Measurements from ENCODE around the gene PSMB1.
"Not testable (repeated sequence)": the region's sequence is repeated elsewhere in the genome, so short reads cannot be mapped to it uniquely, and the experiment has no call there.

The PSMB1 gene

DNA sequence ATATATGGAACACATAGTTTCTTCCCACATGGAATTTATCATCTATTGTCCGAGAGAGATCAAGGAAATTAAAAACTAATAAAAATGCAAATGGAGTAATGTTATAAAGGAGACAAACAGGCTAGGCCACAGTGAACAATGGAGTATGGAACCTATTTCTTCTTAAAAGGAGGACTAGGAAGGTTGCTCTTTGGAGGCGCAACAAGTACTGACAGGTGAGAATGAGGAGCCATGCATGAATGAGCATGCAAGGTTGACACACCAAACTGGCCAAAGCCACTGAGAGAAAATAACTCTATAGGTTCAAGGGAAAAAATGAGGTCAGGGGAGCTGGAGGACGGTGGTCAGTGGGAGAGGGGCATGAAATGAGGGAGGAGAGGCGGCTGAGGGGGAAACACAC lies 40.9 kb downstream of the PSMB1 start:
- TF ChIP-seq, protein P1, sequence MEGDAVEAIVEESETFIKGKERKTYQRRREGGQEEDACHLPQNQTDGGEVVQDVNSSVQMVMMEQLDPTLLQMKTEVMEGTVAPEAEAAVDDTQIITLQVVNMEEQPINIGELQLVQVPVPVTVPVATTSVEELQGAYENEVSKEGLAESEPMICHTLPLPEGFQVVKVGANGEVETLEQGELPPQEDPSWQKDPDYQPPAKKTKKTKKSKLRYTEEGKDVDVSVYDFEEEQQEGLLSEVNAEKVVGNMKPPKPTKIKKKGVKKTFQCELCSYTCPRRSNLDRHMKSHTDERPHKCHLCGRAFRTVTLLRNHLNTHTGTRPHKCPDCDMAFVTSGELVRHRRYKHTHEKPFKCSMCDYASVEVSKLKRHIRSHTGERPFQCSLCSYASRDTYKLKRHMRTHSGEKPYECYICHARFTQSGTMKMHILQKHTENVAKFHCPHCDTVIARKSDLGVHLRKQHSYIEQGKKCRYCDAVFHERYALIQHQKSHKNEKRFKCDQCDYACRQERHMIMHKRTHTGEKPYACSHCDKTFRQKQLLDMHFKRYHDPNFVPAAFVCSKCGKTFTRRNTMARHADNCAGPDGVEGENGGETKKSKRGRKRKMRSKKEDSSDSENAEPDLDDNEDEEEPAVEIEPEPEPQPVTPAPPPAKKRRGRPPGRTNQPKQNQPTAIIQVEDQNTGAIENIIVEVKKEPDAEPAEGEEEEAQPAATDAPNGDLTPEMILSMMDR (IDR thresholded peaks at IDR 0.05; ENCODE audit: low read depth, low read length, missing control alignments), result no peak
- DNase-seq (ENCODE audit: low read depth), result no peak
- no peak overlapping the region for H3K4me3 ChIP-seq (ENCODE audit: low read depth, low read length)
- in situ Hi-C loops (cut with HindIII; ENCODE audit: low sequenced_read_pairs), result no loop called here

DNA sequence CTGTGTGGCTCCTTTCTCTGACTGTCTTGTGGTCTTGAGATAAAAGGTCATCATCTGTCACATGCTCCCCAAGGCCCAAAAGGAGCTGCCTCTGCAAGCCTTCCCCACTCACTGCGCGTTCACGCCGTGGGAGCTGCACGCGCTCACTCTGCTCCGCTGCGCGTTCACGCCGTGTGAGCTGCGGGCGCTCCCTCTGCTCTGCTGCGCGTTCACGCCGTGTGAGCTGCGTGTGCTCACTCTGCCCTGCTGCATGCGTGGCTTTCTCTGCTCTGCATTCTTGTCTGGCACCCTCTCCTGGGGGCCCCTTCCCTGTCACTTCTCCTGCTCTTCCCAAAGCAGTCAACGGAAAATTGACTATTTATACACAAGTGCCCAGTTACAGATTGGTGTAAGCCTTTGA lies 42.5 kb downstream of the PSMB1 start:
- in situ Hi-C loops (cut with HindIII; ENCODE audit: low sequenced_read_pairs), result no loop called here
- DNase-seq (ENCODE audit: low read depth), result no peak
- no peak overlapping the region for H3K4me3 ChIP-seq (ENCODE audit: low read depth, low read length)
- TF ChIP-seq, protein P1 (IDR thresholded peaks at IDR 0.05; ENCODE audit: low read depth, low read length, missing control alignments), result no peak

DNA sequence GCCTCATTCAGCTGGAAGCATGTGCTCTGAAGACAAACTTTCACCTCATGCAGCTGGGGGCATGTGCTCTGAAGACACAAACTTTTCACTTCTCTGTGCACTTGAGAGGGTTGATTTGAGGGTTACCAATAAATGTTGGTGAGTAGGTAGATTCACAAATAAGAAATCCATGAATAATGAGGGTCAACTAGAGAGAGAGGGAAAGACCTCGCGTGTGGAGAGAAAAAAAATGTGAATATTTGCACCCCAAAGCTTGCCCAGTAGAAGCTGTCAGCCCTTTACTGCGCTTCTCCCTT lies 43.4 kb downstream of the PSMB1 start:
- TF ChIP-seq, protein P1 (IDR thresholded peaks at IDR 0.05; ENCODE audit: low read depth, low read length, missing control alignments), result no peak
- in situ Hi-C loops (cut with HindIII; ENCODE audit: low sequenced_read_pairs), result loop anchor here (10.0 kb wide), 1 partner anchor 675 kb away; no protein-coding TSS in a partner anchor
- no peak for DNase-seq (ENCODE audit: low read depth)
- H3K4me3 ChIP-seq (ENCODE audit: low read depth, low read length), result no peak overlapping the region

DNA sequence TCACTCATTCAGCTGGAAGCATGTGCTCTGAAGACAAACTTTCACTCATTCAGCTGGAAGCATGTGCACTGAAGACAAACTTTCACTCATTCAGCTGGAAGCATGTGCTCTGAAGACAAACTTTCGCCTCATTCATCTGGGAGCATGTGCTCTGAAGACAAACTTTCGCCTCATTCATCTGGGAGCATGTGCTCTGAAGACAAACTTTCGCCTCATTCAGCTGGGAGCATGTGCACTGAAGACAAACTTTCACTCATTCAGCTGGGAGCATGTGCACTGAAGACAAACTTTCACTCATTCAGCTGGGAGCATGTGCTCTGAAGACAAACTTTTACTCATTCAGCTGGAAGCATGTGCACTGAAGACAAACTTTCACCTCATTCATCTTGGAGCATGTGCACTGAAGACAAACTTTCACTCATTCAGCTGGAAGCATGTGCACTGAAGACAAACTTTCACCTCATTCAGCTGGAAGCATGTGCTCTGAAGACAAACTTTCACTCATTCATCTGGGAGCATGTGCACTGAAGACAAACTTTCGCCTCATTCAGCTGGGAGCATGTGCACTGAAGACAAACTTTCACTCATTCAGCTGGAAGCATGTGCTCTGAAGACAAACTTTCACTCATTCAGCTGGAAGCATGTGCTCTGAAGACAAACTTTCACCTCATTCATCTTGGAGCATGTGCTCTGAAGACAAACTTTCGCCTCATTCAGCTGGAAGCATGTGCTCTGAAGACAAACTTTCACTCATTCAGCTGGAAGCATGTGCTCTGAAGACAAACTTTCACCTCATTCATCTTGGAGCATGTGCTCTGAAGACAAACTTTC lies 44.0 kb downstream of the PSMB1 start:
- H3K4me3 ChIP-seq (ENCODE audit: low read depth, low read length); DNase-seq (ENCODE audit: low read depth): not testable (repeated sequence)

DNA sequence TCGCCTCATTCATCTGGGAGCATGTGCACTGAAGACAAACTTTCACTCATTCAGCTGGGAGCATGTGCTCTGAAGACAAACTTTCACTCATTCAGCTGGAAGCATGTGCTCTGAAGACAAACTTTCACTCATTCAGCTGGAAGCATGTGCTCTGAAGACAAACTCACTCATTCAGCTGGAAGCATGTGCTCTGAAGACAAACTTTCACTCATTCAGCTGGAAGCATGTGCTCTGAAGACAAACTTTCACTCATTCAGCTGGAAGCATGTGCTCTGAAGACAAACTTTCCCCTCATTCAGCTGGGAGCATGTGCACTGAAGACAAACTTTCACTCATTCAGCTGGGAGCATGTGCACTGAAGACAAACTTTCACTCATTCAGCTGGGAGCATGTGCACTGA lies 44.8 kb downstream of the PSMB1 start:
- not testable (repeated sequence) for DNase-seq (ENCODE audit: low read depth); H3K4me3 ChIP-seq (ENCODE audit: low read depth, low read length)
- in situ Hi-C loops (cut with HindIII; ENCODE audit: low sequenced_read_pairs), result loop anchor here (10.0 kb wide), 1 partner anchor 673 kb away; no protein-coding TSS in a partner anchor

More for the DNA sequence above, 44.0 kb downstream of the PSMB1 start:
- in situ Hi-C loops (cut with HindIII; ENCODE audit: low sequenced_read_pairs), result loop anchor here (10.0 kb wide), 1 partner anchor 674 kb away; no protein-coding TSS in a partner anchor

DNA sequence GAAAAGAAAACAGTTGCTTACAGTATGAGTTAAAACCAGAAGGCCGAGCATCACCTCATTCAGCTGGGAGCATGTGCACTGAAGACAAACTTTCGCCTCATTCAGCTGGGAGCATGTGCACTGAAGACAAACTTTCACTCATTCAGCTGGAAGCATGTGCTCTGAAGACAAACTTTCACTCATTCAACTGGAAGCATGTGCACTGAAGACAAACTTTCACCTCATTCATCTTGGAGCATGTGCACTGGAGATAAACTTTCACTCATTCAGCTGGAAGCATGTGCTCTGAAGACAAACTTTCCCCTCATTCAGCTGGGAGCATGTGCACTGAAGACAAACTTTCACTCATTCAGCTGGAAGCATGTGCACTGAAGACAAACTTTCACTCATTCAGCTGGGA lies 45.4 kb downstream of the PSMB1 start:
- not testable (repeated sequence) for DNase-seq (ENCODE audit: low read depth)
- in situ Hi-C loops (cut with HindIII; ENCODE audit: low sequenced_read_pairs), result loop anchor here (10.0 kb wide), 1 partner anchor 673 kb away; no protein-coding TSS in a partner anchor

DNA sequence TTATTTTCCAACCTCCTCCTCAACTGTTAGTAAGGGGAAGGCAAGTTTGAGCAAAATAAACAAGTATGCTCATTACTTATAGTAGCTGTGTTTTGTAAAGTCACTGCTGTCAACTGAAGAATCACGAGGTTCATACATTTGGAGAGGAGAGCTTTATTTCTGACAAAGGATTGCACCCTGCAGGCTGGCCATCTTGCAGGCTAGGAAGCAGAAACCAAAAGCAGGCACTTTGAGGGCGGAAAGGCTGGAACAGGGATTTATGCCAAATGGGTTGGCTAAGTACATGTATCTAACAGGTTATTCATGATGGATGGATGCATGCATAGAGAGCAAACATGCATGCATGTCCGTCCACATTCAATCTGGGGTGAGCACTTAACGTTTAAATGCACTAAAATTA lies 46.7 kb downstream of the PSMB1 start:
- TF ChIP-seq, protein P1 (IDR thresholded peaks at IDR 0.05; ENCODE audit: low read depth, low read length, missing control alignments), result no peak
- in situ Hi-C loops (cut with HindIII; ENCODE audit: low sequenced_read_pairs), result loop anchor here (10.0 kb wide), 1 partner anchor 672 kb away; no protein-coding TSS in a partner anchor
- no peak for DNase-seq (ENCODE audit: low read depth)

More for the DNA sequence above, 45.4 kb downstream of the PSMB1 start:
- not testable (repeated sequence) for H3K4me3 ChIP-seq (ENCODE audit: low read depth, low read length)

DNA sequence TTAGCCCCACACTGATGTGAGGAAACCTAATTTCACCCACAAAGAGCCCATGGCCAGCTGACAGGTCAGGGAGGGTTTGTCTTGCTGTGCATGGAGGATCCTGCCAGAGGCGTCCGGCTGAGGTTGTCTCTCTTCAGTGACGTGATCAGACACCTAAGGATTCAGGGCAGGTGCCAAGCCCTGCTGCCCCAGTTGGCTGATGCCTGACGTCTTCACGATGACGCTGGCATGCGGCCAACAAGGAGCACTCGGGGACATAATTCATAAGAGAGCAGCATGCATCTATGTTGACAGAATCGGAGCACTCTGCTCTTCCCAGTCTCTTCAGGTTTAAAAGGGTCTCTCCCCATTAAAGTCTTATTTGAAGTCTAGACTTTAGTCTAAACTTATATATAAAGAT lies 47.8 kb downstream of the PSMB1 start:
- TF ChIP-seq, protein P1 (IDR thresholded peaks at IDR 0.05; ENCODE audit: low read depth, low read length, missing control alignments), result no peak
- in situ Hi-C loops (cut with HindIII; ENCODE audit: low sequenced_read_pairs), result loop anchor here (10.0 kb wide), 1 partner anchor 671 kb away; no protein-coding TSS in a partner anchor
- DNase-seq (ENCODE audit: low read depth), result no peak
- H3K4me3 ChIP-seq (ENCODE audit: low read depth, low read length), result no peak overlapping the region

More for the DNA sequence above, 46.7 kb downstream of the PSMB1 start:
- H3K4me3 ChIP-seq (ENCODE audit: low read depth, low read length), result no peak overlapping the region
